Measurements from ENCODE around the gene CXCL13. TPM values are rescaled to one million over a fixed set of nuclear protein-coding genes. Genes with fewer than 3 reads are reported as not detected.

Gene CXCL13
- total and polyA plus RNA-seq, 4 donors: 1.2 to 4.0 (median 2.8) TPM; not detected in 1

DNA sequence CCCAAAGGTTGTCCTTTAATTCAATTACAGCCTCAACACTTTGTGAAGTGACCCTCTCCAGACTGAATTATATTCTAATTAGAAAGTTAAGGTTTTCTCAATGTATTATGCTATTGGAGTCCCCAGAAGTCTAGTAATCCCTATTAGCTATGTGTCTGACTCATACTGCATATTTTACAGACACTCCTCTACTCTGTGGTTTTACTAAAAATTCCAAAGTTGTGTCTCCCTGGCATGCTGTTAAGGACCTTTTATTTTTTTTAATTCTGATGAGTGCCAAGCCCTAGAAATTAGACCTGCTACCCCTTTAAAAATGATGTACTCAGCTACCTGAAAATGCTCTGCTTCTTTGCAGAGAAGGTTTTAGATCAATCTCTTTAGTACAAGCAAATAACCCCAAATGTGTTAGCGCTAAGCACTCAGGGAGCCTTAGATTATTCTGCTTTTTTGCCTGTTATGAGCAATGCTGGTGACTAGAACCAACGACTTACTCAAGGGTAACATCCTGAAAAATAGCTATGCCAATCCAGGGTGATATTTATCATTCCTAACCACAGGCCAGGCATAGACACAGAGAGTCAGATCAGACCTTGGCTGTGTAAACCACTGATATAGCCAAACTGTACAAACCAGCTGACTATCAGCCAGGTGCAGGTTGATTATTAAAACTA lies 26.1 kb upstream of the CXCL13 start:
- TF ChIP-seq, protein P1, sequence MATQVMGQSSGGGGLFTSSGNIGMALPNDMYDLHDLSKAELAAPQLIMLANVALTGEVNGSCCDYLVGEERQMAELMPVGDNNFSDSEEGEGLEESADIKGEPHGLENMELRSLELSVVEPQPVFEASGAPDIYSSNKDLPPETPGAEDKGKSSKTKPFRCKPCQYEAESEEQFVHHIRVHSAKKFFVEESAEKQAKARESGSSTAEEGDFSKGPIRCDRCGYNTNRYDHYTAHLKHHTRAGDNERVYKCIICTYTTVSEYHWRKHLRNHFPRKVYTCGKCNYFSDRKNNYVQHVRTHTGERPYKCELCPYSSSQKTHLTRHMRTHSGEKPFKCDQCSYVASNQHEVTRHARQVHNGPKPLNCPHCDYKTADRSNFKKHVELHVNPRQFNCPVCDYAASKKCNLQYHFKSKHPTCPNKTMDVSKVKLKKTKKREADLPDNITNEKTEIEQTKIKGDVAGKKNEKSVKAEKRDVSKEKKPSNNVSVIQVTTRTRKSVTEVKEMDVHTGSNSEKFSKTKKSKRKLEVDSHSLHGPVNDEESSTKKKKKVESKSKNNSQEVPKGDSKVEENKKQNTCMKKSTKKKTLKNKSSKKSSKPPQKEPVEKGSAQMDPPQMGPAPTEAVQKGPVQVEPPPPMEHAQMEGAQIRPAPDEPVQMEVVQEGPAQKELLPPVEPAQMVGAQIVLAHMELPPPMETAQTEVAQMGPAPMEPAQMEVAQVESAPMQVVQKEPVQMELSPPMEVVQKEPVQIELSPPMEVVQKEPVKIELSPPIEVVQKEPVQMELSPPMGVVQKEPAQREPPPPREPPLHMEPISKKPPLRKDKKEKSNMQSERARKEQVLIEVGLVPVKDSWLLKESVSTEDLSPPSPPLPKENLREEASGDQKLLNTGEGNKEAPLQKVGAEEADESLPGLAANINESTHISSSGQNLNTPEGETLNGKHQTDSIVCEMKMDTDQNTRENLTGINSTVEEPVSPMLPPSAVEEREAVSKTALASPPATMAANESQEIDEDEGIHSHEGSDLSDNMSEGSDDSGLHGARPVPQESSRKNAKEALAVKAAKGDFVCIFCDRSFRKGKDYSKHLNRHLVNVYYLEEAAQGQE (IDR thresholded peaks at IDR 0.05): no peak
- TF ChIP-seq FOXA1 (IDR thresholded peaks at IDR 0.05) (no peak), TAF1 (conservative IDR thresholded peaks at IDR 0.05) (no peak), HNF4A (conservative IDR thresholded peaks at IDR 0.05) (no peak), FOXA2 (IDR thresholded peaks at IDR 0.05) (no peak), ATF3 (IDR thresholded peaks at IDR 0.05) (no peak), YY1 (IDR thresholded peaks at IDR 0.05) (no peak), RXRA (IDR thresholded peaks at IDR 0.05) (no peak), NR2F2 (IDR thresholded peaks at IDR 0.05) (no peak), EGR1 (IDR thresholded peaks at IDR 0.05; ENCODE audit: low read depth in 2 of 2) (no peak), HNF4G (IDR thresholded peaks at IDR 0.05) (no peak), JUND (IDR thresholded peaks at IDR 0.05) (no peak)
- TF ChIP-seq, protein P2, sequence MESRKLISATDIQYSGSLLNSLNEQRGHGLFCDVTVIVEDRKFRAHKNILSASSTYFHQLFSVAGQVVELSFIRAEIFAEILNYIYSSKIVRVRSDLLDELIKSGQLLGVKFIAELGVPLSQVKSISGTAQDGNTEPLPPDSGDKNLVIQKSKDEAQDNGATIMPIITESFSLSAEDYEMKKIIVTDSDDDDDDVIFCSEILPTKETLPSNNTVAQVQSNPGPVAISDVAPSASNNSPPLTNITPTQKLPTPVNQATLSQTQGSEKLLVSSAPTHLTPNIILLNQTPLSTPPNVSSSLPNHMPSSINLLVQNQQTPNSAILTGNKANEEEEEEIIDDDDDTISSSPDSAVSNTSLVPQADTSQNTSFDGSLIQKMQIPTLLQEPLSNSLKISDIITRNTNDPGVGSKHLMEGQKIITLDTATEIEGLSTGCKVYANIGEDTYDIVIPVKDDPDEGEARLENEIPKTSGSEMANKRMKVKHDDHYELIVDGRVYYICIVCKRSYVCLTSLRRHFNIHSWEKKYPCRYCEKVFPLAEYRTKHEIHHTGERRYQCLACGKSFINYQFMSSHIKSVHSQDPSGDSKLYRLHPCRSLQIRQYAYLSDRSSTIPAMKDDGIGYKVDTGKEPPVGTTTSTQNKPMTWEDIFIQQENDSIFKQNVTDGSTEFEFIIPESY (IDR thresholded peaks at IDR 0.05): no peak
- Histone ChIP-seq H3K9me3 (ENCODE audit: control insufficient read depth in 4 of 4, low read length in 3 of 4) (no peaks in the 10 kb centered on the region), H3K36me3 (ENCODE audit: control insufficient read depth in 4 of 4, insufficient read depth in 3 of 4, low read depth in 1 of 4, low read length in 3 of 4) (no peaks in the 10 kb centered on the region), H3K4me1 (ENCODE audit: control insufficient read depth in 4 of 4, insufficient read depth in 4 of 4, low read length in 3 of 4) (peaks cover 0 to 3% (median under 1%) of the 10 kb centered on the region in 4 donors), H3K27me3 (ENCODE audit: control insufficient read depth in 4 of 4, insufficient read depth in 4 of 4, low read length in 3 of 4) (no peaks in the 10 kb centered on the region), H3K4me3 (ENCODE audit: low read depth in 1 of 3, low read length in 3 of 3) (no peak overlapping the region), H3K9ac (ENCODE audit: low read depth in 1 of 2, low read length in 2 of 2) (peak overlapping the region in 1 of 2 donors; percentile 5), H3K27ac (ENCODE audit: low read depth in 1 of 2, low read length in 2 of 2) (no peak overlapping the region)
- 51% methylated on average over 2 of the region's 2 CpGs for WGBS
- DNase-seq (ENCODE audit: low spot score): no peak

DNA sequence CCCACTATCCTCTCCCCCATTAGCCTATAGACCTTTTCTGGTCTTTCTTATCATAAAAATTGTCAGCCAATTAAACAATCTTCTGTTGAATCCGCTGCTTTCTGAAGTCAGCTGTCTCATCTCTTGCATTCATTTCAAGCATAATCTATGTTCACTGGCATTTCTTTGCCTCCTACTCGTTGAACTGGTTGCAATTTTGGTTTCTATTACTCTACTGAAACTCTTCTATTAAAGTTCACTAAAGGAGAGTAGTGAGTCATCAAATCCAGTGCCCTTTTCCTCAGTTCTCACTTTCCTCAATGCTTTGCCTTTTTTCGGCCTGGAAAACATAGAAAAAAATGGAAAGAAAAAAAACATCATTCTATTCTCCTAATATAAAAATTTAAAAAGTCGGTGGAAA lies 23.9 kb upstream of the CXCL13 start:
- Histone ChIP-seq H3K9me3 (ENCODE audit: control insufficient read depth in 4 of 4, low read length in 3 of 4) (no peaks in the 10 kb centered on the region), H3K27ac (ENCODE audit: low read depth in 1 of 2, low read length in 2 of 2) (no peak overlapping the region), H3K4me1 (ENCODE audit: control insufficient read depth in 4 of 4, insufficient read depth in 4 of 4, low read length in 3 of 4) (peaks cover 0 to 3% (median 0%) of the 10 kb centered on the region in 4 donors), H3K27me3 (ENCODE audit: control insufficient read depth in 4 of 4, insufficient read depth in 4 of 4, low read length in 3 of 4) (no peaks in the 10 kb centered on the region), H3K9ac (ENCODE audit: low read depth in 1 of 2, low read length in 2 of 2) (no peak overlapping the region), H3K4me3 (ENCODE audit: low read depth in 1 of 3, low read length in 3 of 3) (no peak overlapping the region), H3K36me3 (ENCODE audit: control insufficient read depth in 4 of 4, insufficient read depth in 3 of 4, low read depth in 1 of 4, low read length in 3 of 4) (no peaks in the 10 kb centered on the region)
- TF ChIP-seq CTCF (IDR thresholded peaks at IDR 0.05; ENCODE audit: low read depth, low read length, missing input control): no peak
- TF ChIP-seq EGR1 (IDR thresholded peaks at IDR 0.05; ENCODE audit: low read depth in 2 of 2): no peak
- no peak for TF ChIP-seq NR2F2 (IDR thresholded peaks at IDR 0.05)
- TF ChIP-seq ATF3 (IDR thresholded peaks at IDR 0.05): no peak
- TF ChIP-seq, protein P3, sequence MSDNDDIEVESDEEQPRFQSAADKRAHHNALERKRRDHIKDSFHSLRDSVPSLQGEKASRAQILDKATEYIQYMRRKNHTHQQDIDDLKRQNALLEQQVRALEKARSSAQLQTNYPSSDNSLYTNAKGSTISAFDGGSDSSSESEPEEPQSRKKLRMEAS (IDR thresholded peaks at IDR 0.05): no peak
- 72% methylated on average over 4 of the region's 4 CpGs for WGBS
- no peak for DNase-seq (ENCODE audit: low spot score)
